Adrenal gland (tissue), 12 donors: ENCODE results near the gene CATSPERZ. TPM values are rescaled to one million over a fixed set of nuclear protein-coding genes. Genes with fewer than 3 reads are reported as not detected.
A peak's percentile ranks its signal among the peaks of the same experiment; 100 is the strongest.

Source experiments
- DNase-seq, 7 donors: peaks; one replicate each; pipeline ENCODE4 v3.0.0-alpha.2; 2019 to 2020
- H3K27ac ChIP-seq, 5 donors: fragments of 200-600 bp; sonication (generic) in 4 of 5; 1 replicate in 3 of 5; 2 replicates in 2 of 5; pipeline versions ENCODE4 v1.5.1 to v1.8.0; 2016 to 2020; ENCODE audit warnings: mild to moderate bottlenecking in 1 of 5
- H3K27me3 ChIP-seq: fragments of 200-600 bp; 2 replicates; pipeline ENCODE4 v1.8.0; 2021
- H3K36me3 ChIP-seq, 2 donors: fragments of 200-600 bp; replicated peaks in 1 of 2; 1 replicate in 1 of 2; 2 replicates in 1 of 2; pipeline versions ENCODE4 v1.5.1 to v1.8.0; 2018 to 2022
- H3K4me1 ChIP-seq, 2 donors: fragments of 200-600 bp; replicated peaks in 1 of 2; 1 replicate in 1 of 2; 2 replicates in 1 of 2; pipeline versions ENCODE4 v1.5.1 to v1.8.0; 2018 to 2021
- H3K4me3 ChIP-seq, 4 donors: fragments of 200-600 bp; sonication (generic) in 3 of 4; one replicate each; pipeline ENCODE4 v1.5.1; 2016 to 2018
- H3K9me3 ChIP-seq, 3 donors: fragments of 200-600 bp; sonication (generic) in 1 of 3; replicated peaks in 1 of 3; 1 replicate in 2 of 3; 2 replicates in 1 of 3; pipeline versions ENCODE4 v1.5.1 to v1.8.0; 2016 to 2021
- POLR2A ChIP-seq, 2 donors: fragments of 450-650 bp; IDR thresholded peaks; one replicate each; pipeline ENCODE4 v1.6.1; 2017; ENCODE audit warnings: antibody characterized with exemption in 2 of 2, mild to moderate bottlenecking in 2 of 2, moderate library complexity in 1 of 2
- WGBS, 4 donors: extraction: QIAGEN DNeasy Blood & Tissue Kit in 2 of 4; methylation state at CpG; one replicate each; pipeline versions ENCODE4 v1.1.5 to v1.1.7; 2013 to 2017; 5-methylcytosine and 5-hydroxymethylcytosine counted together
- intact Hi-C, 2 donors: fragments of 100-400 bp; cut with DNase I; formaldehyde crosslinking; loops; one replicate each; pipeline versions ENCODE4 v1.14.1 to v1.15.0; 2022 to 2023
- polyA plus RNA-seq, 3 donors: library from polyadenylated mRNA; stranded (reverse); fragments of 200-250 nt in 2 of 3; fragments of 350-450 nt in 1 of 3; fragmentation: Illumina TruSeq in 1 of 3; extraction: RNeasy Lipid Tissue Mini Kit (QIAGEN cat#74804) in 1 of 3; gene quantifications; one replicate each; pipeline ENCODE4 v1.2.3, GENCODE V29; 2013 to 2014
- total RNA-seq, 9 donors: library from RNA; depleted of rRNA in 4 of 9; stranded (reverse); fragments of >200 nt in 4 of 9; fragments of 120-200 nt in 1 of 9; fragmentation: NEBNext Ultra II Directional in 1 of 9; extraction: Animal tissue kit (Norgen Biotek cat#: 25700) in 1 of 9; gene quantifications; one replicate each; pipeline versions ENCODE4 v1.1.0 to v1.2.4, GENCODE V29; 2013 to 2023
- TF ChIP-seq, protein P1 (sequence below), 6 experiments: fragments of 450-650 bp in 4 of 6; fragments of 200-600 bp in 2 of 6; sonication (generic) in 1 of 6; IDR thresholded peaks; 1 replicate in 5 of 6; 2 replicates in 1 of 6; pipeline versions ENCODE4 v1.5.1 to v1.8.0; 2016 to 2021; ENCODE audit warnings: antibody characterized with exemption in 6 of 6, mild to moderate bottlenecking in 2 of 6, moderate library complexity in 1 of 6
- donor health status: healthy with polysubstance abuse.
- donor health status: Bipolar disorder and iron deficiency.
- donor health status: DM: yes; HTN: yes; CAD: no.
- donor health status: DM: no; HTN: no; CAD: no.
- donor health status: DM: no; HTN: no; CAD: no.
- donor health status: DM: yes; HTN: yes; CAD: no.

Gene CATSPERZ
- total and polyA plus RNA-seq, 12 donors: 0.28 to 1.2 (median 0.71) TPM; not detected in 8

DNA sequence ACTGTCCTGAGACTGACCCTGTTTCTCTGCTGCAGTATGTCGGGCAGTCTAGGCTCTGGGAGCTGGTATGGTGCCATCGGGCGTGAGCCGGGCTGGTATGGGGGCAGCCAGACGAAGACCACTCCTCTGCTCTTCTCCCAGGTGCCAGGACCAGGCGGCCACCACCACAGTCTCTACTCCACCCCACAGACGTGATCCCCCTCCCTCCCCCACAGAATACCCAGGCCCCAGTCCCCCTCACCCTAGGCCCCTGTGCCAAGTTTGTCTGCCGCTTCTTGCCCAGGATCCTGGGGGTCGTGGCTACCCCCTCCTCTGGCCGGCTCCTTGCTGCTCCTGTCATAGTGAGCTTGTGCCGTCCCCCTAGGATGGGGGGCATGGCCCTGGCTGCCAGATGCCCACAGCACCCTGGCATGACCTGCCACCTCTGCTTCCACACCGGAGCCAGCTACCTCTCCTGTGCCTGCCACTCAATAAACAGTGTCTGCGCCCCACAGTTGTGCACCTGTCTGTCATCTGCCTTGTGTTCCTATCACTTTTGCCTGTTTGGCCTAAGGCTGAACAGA is 11.1 kb upstream of the CATSPERZ start:
- intact Hi-C loops: no loop called here
- no peak for TF ChIP-seq POLR2A (IDR thresholded peaks at IDR 0.05)
- TF ChIP-seq, protein P1, sequence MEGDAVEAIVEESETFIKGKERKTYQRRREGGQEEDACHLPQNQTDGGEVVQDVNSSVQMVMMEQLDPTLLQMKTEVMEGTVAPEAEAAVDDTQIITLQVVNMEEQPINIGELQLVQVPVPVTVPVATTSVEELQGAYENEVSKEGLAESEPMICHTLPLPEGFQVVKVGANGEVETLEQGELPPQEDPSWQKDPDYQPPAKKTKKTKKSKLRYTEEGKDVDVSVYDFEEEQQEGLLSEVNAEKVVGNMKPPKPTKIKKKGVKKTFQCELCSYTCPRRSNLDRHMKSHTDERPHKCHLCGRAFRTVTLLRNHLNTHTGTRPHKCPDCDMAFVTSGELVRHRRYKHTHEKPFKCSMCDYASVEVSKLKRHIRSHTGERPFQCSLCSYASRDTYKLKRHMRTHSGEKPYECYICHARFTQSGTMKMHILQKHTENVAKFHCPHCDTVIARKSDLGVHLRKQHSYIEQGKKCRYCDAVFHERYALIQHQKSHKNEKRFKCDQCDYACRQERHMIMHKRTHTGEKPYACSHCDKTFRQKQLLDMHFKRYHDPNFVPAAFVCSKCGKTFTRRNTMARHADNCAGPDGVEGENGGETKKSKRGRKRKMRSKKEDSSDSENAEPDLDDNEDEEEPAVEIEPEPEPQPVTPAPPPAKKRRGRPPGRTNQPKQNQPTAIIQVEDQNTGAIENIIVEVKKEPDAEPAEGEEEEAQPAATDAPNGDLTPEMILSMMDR (IDR thresholded peaks at IDR 0.05): no peak
- H3K27me3 ChIP-seq: peaks cover 30% of the 10 kb centered on the region

DNA sequence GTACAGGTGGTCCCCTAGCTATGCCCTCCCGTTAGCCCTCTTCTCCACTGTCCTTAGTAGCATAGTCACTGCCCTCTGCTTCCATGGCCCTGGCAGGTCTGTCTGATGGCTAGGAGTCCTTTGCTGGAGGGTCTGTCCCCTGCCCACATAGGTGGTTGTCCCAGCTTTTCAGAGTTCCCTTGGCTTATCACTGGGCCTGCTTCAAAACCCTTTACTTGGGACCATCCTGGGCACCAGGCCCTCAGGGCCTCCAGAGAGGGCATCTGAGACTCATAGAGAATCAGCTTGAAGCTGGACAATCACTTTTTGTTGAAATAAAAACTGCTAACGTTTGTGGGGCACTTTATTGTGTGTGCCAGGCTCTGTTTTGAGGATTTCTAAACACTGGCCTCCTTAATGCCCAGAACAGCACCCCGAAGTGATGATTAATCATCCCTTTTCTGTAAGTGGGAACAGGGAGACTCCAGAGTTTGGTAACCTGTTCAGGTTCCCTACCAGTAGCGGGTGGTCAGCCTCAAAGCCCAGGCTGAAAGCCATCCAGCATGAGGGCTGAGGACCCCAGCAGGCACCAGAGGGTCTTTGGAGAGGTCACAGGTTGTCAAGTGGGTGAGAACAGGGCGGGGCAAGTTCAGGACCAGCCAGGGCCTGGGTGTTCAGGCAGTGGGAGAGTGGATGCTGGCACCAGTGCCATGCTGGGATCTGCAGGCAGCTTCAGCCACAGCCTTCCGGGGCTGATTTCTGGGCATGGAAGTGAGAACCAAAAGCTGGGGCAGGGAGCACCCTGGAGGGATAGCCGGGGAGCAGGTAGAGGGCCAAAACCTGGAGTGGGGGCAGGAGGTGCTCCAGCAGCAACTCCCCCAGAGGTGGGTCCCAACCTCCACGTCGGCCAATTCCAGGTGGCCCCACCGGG is 9.6 kb upstream of the CATSPERZ start:
- WGBS, 4 donors: 48 to 69% (median 60%) methylated on average over 3 to 10 of the region's 10 CpGs
- no peak overlapping the region for H3K4me3 ChIP-seq

More for the DNA sequence above, 11.1 kb upstream of the CATSPERZ start:
- DNase-seq: peak in 1 of 7 donors; percentile 19
- H3K4me3 ChIP-seq: no peak overlapping the region
- no peak overlapping the region for H3K27ac ChIP-seq
- H3K9me3 ChIP-seq: no peaks in the 10 kb centered on the region
- 89 to 96% (median 91%) methylated on average over 8 to 13 of the region's 13 CpGs for WGBS, 4 donors
- H3K4me1 ChIP-seq: peaks cover 7 to 18% of the 10 kb centered on the region in 2 donors
- H3K36me3 ChIP-seq: no peaks in the 10 kb centered on the region

DNA sequence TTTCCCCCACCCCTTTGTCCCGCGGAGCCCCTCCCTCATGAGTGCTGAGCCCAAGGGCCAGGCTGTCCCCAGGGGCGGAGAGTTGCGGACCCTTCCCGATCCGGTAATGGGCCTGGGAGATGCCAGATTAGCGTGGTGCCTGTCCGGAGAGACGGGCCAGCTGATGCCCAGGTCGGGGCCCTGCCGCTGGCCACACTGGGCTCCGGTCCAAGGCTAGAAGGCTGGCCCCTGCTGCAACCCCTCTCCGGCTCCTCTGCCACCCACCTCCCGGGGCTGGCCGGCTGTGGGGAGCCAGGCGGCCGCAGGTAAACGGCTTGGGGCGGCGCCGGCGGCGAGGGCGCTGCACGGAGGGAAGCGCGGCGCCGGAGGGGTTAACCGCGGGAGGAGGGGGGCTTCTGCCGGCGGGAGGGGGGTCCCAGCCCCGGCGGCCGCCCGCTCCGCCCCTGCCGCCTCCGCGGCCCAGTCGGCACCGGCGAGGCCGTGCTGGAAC is 8.9 kb upstream of the CATSPERZ start, which contains the start of gene KCNK4:
TSS of gene KCNK4 (plus strand) at position 41 of the 490 bp plus-strand sequence. CDS start 1,717 bp downstream, outside the sequence.
- H3K27ac ChIP-seq: no peak within 1 kb of the TSS
- peak within 1 kb of the TSS in 1 of 4 donors; percentile 35 for H3K4me3 ChIP-seq
- 0 to 4% (median 3%) methylated on average over 1 to 45 of the region's 45 CpGs; no CpG with 5 or more reads in 1 of the 4 donors for WGBS, 4 donors
- peaks cover 30% of the 10 kb centered on the region for H3K27me3 ChIP-seq
- no peaks in the 10 kb centered on the region for H3K36me3 ChIP-seq
- peaks cover 3 to 12% of the 10 kb centered on the region in 2 donors for H3K4me1 ChIP-seq
- TF ChIP-seq POLR2A (IDR thresholded peaks at IDR 0.05): no peak
- TF ChIP-seq, protein P1 (IDR thresholded peaks at IDR 0.05): no peak
- H3K9me3 ChIP-seq: no peaks in the 10 kb centered on the region
- DNase-seq: no peak
- intact Hi-C loops: loop anchor here in 1 of 2 donors (10.0 kb wide), 1 partner anchor 287 kb away; no protein-coding TSS in a partner anchor

More for the DNA sequence above, 9.6 kb upstream of the CATSPERZ start:
- peaks cover 30% of the 10 kb centered on the region for H3K27me3 ChIP-seq
- H3K4me1 ChIP-seq: peaks cover 6 to 18% of the 10 kb centered on the region in 2 donors
- no peak overlapping the region for H3K27ac ChIP-seq
- H3K9me3 ChIP-seq: no peaks in the 10 kb centered on the region
- no peaks in the 10 kb centered on the region for H3K36me3 ChIP-seq
- no peak for DNase-seq
- TF ChIP-seq POLR2A (IDR thresholded peaks at IDR 0.05): no peak
- TF ChIP-seq, protein P1 (IDR thresholded peaks at IDR 0.05): no peak
- intact Hi-C loops: loop anchor here in 1 of 2 donors (10.0 kb wide), 1 partner anchor 286 kb away; no protein-coding TSS in a partner anchor
